ENCODE data around the gene ULBP1.
"Not testable (repeated sequence)": the region's sequence is repeated elsewhere in the genome, so short reads cannot be mapped to it uniquely, and the experiment has no call there.

Gene ULBP1, protein sequence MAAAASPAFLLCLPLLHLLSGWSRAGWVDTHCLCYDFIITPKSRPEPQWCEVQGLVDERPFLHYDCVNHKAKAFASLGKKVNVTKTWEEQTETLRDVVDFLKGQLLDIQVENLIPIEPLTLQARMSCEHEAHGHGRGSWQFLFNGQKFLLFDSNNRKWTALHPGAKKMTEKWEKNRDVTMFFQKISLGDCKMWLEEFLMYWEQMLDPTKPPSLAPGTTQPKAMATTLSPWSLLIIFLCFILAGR

DNA sequence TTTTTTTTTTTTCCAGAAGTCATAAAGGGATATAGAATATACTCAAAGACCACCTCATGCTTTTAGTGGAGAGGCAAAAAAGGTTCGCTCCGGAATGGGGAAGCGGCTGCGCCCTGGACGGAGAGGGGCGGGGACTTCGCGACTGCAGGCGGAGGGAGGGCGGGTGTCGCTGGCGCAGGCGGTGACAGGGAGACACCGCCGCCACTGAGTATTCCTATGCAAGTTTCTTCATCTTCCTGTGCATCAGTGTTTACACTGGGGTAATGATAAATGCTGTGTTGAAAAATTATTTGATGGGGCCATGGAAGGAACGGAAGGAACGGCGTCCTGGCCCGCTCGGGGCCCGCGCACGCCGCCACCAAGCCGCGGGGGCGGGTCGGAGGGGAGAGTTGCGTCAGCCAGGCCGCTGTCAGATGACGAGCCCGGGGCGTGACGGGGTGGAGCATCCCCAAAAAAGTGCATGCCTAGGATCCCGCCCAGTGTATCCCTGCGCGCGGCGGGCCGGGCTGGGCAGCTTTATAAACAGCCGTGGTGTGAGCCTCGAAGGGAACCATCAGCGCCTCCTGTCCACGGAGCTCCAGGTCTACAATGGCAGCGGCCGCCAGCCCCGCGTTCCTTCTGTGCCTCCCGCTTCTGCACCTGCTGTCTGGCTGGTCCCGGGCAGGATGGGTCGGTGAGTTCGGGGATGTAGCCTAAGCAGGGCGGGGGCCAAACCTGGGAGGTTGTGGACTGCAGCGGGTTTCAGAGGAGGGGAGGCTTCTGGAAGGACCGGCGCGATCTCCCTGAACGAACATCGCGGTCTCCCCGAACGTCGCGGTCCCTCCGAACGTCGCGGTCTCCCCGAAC lies at the start of gene ULBP1:
Gene ULBP1 (plus strand): TSS at position 482 of the 846 bp plus-strand sequence. CDS start 107 bp downstream, at position 589.
- peak; percentile 55 for DNase-seq (ENCODE audit: low read depth)

DNA sequence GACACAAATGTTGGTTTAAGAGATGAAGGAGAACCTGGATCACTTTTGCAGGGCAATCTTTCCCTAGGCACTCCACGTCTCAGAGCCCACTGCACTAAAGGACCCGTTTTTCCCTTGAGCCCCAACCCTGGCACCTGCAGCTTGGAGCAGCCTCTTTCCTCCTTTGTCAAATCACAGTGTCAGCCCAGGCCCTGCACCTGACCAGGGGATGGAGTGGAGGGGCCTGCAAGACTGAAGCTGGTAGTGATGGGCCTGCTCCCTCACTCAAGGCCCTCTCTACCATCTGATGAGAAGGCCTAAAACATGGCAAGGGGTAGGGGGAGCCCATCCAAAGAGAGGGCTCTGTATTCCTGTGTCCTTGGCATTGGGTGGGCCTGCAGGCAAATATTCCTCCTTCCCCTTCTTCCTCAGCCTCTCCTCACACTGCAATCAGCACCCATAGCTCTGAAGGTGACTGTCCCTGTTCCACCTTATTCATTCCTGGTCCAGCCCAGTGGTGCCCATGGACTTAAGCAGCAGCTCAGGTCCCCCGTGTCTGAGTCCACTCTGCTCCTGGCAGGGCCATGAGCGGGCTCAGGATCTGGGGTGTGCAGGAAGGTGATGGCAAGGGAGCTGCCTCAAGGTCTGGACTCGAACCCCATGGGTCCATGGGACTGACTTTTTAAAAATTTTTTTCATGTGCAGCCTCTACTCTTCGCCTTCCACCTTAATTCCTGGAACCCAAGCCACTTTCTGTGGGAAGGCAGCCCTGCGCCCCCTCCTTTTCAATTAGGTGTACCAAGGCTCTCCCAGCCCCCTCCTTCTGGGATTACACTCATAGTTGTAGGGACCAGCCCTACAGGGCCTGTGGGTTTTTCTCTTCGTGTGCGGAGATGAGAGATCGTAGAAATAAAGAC lies 47.5 kb upstream of the ULBP1 start:
- DNase-seq (ENCODE audit: low read depth), result no peak

DNA sequence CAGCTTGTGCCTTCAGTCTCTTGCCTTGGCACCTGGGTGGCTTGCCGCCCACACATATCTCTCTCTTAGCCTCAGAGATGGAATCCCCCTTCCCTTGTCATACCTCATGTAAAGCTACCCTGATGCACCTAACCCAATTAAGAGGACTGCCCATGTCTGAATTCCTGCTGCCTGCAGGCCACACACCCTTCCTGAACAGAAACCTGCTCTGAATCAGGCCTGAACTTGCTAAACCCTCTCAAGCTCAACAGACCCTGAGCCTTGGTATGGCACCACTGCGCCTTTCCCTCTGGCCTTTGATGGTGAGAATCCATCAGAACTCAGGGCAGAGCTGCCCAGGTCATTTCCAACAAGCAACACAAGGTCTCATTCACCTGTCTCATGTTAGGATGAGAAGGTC lies 46.1 kb upstream of the ULBP1 start:
- DNase-seq (ENCODE audit: low read depth), result no peak

DNA sequence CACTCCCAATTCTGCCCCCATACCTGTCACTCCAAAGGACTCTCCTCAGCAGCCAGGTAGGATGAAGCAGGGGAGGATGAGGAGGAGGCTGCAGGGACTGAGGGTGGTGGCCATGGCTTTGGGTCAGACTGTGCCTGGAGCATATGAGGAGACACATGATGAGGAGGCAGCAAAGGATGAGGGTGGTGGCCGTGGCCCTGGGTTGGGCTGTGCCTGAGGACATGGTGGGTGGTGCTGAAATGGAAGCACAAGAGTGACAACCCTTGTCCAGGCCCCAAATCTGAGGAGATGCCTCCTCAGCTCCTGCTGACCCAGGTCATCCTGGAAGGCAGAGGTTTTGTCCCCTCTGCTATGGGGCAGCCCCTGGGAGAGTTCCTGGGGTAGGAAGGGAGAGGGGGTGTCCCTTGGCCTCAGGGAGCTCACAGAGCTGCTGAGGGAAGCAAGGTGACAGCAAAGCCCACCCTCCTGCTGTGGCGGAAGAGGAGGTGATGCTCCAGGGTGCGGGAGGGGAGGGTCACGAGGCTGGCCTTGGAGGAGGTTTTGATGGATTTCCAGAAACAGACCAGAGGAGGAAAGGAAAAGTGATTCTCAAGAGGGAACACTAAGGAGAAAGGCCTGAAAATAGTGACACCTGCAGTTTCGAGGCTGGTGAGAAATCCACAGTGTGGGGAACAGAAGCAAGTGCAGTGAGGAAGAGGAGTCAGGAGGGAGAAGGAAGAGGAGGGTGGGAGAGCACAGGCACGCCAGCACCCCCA lies 45.4 kb upstream of the ULBP1 start:
- DNase-seq (ENCODE audit: low read depth), result no peak

DNA sequence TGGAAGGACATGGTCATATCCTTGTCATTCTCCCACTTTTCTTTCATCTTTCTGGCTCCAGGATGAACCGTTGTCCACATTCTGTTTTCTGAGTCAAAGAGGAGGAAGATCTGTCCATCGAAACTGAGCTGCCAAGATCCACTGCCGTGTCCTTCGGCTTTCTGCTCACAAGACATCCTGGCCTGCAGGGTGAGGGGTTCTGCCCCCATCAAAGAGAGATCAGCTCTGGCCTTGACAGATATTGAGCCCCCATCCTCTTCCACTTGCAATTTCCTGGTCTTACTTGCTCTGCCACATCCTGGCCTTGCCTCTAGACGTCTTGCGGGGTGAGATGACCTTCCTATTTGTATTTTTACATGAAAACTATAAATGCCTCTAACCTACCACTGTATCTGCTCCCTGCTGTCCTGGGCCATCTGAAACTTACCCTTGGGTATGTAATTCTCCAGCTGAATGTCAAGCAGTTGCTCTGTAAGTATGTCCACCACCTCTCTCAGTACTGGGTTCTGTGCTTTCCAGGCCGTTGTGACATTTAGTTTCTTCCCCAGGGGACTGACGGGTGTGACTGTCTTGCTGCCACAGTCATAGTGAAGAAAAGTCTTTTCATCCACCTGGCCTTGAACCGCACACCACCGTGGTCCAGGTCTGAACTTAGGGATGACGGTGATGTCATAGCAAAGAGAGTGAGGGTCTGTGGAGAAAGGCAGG lies 44.5 kb upstream of the ULBP1 start:
- not testable (repeated sequence) for DNase-seq (ENCODE audit: low read depth)

DNA sequence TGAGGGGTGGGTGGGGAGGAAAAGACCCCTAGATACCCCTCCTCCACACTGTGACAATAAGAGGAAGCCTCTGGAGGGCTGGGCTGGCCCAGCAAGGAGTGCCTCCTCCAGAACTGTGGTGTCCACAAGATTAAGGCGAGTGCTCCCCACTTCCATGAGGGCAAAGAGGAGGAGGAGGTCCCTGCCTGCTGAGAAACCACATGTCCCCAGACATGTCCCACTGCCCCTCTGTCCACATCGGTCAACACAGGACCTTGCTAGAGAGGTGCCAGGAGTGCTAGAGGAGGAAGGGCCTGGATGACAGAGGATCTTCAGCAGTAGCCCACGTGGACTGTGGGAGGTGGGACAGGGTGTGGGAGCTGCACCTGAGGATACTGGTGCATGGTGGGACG lies 43.9 kb upstream of the ULBP1 start:
- DNase-seq (ENCODE audit: low read depth), result no peak

DNA sequence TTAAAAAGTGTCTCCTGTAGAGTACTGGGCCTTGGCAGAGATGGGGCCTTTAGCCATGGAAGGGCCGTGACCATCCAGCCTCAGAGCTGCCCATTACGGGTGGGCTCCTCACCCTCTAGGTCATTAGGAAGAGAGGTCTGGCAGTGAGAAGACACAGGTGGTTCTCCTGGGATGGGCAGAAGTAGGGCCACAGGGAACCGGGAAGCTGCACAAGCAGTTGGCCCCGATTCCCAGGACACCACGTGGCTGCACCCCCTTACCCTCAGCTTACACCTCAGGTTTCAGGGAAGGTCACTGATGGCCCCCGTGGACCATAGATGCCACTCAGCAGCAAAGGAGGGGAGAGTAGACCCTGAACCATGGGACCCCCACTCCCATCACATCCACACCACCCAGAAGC lies 42.4 kb upstream of the ULBP1 start:
- no peak for DNase-seq (ENCODE audit: low read depth)

DNA sequence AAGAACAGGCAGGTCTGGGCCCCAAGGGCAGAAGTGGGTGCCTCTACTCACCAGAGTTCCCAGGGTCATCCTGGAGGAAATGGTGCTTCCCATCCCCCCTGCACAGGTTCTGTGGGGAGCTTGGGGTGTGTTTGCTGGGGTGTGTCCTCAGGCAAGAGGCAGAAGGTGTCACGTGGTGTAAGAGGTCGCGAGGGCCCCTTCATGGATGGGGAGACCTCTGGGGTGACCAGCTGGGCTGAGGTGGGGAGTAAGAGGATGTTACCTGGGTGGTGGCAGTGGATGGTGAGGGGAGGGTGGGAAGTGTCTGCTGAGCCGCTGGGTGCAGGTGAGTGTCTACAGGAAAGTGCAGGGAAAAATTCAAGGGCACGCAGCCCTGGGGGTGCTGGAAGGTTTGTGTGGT lies 41.7 kb upstream of the ULBP1 start:
- not testable (repeated sequence) for DNase-seq (ENCODE audit: low read depth)

DNA sequence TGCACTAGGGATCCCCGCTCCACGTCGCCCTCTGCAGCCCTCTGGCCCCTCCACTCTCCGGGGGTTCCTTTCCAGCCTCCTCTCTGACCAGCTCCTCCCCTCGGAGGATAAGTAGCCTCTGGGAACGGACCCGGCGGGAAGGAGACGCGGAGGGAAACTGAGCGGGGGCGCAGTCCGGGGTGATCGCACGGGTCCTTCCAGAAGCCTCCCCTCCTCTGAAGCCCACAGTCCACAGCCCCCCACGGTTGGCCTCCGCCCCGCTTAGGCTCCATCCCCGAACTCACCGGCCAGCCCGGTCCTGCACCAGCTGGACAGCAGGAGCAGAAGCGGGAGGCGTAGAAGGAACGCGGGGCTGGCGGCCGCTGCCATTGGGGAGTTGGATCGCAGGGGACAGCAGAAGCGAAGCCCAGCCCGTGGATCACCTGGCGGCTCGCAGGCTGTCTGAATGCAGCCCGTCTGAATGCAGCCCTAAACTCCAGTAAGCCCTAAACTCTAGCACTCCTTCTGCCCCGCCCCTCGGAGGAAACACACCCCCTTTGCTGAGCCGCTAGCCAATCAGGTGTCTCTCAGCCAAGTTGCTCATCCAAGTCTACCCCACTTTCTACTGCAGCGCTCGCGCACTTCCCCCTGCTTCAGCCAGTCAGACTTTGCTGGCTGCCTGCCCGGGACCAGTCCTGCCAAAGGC lies 41.0 kb upstream of the ULBP1 start, which contains the start of gene RAET1G:
Gene RAET1G (minus strand): TSS at position 480 of the 685 bp plus-strand sequence. CDS start 111 bp downstream, at position 369.
- peak; percentile 68 for DNase-seq (ENCODE audit: low read depth)

DNA sequence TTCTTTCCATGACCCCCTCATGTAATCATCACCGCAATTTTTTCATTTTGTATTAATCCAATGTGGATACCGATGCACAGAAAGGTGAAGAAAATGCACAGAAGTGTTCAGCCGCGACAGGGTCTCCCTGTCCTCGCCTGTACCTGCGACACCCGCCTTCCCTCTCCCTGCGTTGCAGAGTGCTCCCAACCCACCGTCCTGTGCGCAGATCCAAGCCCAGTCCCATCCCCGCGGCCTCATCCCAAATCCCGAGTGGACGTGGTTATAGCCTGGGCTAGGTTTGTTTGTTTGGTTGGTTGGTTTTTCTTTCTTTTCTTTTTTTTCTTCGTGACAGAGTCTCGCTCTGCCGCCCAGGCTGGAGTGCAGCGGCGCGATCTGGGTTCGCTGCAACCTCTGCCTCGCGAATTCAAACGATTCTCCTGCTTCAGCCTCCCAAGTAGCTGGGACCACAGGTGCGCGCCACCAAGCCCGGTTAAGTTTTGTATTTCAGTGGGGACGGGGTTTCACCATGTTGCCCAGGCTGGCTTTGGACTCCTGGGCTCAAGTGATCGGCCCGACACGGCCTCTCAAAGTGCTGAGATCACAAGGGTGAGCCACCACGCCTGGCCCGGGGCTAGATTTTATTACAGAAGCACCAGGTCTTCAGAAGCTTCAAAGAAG lies 40.3 kb upstream of the ULBP1 start:
- no peak for DNase-seq (ENCODE audit: low read depth)

DNA sequence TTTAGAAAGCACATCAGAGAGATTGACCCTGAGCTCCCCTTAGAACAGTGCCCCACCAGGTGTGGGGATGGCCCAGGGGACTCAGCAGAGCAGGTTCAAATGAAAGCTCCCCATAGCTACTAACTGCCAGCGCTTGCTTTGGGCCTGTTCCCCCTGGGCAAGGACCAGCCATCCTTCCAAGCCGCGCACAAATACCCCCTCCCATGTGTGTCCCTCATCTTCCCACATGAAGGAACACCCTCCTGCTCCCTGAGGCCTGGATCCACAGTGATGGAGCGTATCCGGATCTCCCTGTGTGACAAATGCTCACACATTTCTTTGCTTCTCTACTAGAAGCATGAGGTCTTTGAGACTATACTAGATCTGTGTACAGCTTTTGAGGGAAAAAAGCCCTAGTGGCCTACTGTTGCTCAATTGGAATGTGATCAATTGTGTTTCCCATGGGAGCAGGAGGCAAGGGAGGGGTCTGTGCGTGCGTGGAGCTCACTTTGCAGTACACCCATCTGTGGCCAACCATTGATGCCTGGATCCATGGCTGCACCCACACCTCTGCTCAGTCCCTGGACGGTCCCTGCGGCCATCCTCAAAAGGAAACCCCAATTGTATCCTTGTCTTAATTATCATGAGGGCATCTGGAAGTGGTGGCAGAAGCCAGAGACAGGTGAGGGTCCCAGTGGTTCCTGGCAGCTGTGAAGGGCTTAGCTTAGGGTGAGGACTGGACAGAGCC lies 39.4 kb upstream of the ULBP1 start:
- DNase-seq (ENCODE audit: low read depth), result no peak

DNA sequence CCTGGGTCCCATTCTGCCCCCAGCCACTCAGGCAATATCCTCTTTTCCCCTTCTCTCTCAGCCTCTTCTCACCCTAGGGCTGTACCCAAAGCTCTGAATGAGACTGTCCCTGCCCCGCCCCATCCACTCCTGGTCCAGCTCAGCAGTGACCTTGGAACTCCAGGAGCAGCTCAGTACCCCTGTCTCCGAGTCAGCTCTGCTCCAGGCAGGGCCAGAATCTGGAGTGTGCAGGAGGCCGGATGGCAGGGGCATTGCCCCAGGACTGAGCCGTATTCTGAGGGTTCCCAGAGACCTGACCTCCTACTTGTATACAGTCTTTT lies 38.9 kb upstream of the ULBP1 start:
- DNase-seq (ENCODE audit: low read depth), result no peak

DNA sequence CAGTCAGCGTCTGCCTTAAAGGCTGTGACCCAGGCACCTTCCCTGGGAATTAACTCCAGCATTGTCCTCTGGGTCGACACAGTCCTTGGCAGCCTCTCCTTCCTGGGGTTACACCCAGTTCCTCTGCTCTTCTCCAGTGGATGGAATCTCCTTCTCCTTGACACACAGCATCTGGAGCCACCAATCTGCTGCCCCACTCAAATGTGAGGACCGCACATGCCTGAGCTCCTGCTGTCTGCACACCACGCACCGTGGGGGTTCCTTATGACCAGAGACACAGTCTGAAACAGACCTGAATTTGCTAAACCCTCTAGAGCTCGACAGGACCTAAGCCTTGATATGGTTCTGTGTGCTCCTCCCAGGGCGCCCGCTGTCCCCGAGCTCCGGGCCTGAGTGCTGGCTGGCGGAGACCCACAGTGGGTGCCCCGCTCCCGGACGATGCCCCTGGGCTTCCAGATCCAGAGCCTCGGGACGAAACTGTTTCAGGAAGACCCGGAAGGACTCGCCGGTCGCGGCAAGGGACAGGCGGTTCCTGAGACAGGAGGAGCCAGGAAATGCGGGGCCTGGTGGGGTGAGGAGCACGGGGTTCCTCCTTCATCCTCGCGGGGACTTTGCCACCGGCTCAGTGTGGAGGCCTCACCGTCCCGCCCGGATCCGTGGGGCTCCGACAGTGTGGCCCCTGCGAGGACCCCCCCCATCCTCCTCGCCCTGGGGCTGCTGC lies 38.3 kb upstream of the ULBP1 start:
- no peak for DNase-seq (ENCODE audit: low read depth)

DNA sequence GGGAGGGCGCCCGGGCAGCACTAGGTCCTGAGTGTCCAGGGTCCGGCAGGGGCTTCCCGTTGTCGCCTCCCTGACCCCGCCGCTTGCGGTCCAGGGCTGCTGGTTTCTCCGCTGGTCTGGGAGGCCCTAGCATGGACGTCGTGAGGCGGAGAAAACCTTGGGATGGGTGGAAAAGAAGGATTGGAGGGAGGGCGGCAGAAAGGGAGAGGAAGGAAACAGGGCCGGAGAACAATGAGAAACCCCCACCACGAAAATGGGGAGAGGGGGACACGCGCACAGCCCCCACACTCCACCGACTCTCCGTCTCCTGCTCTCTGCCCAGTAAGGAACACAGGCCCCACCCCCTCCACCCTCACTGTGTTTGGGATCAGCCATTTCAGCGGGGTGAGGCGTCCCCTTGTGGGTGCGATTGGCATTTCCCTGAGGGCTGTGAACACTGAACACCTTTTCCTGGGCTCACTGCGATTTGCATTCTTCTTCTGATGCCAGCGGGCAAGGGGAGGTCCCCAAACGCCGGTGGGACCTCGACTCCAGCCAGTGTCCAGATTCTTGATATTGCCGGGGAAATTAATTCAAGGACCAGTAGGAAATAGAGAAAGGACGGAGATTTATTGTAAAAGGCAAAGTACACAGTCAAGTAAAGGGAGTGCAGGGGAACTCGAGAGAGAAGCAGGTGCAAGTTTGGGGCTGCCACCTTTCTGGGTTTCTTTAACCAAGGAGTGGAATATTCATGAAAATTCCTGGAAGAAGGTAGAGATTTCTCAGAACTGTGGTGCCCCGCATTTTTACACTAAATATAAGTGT lies 37.6 kb upstream of the ULBP1 start:
- peak; percentile 60 for DNase-seq (ENCODE audit: low read depth)

DNA sequence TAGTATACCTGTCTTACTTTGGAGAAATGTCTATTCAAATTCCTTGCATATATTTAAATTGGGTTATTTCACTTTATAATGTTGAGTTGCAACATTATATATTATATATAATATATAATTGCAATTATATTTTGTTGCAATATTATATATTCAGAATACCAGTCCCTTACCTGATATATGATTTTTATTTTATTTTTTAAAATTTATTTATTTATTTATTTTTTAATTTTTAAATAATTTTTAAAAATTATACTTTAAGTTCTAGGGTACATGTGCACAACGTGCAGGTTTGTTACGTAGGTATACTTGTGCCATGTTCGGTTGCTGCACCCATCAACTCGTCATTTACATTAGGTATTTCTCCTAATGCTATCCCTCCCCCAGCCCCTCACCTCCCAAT lies 36.7 kb upstream of the ULBP1 start:
- not testable (repeated sequence) for DNase-seq (ENCODE audit: low read depth)

DNA sequence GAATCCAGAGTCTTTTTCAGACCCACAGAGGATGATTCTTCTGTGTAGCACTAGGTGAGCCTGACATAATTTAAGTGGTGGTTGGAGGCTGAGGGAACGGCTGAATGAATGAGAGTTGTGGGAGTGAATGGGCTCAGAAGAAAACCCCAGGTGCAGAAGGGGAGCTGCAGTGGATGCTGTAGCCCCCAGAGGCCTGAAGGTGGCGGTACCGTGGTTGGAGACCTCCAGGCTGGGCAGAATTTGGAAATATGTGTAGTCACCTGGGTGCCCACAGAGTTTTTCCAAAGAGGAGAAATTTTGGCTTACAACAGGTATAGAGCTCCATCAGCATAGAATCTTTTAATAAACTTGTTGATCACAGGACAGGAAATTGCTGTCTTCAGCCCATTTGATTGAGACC lies 34.3 kb upstream of the ULBP1 start:
- DNase-seq (ENCODE audit: low read depth), result no peak

DNA sequence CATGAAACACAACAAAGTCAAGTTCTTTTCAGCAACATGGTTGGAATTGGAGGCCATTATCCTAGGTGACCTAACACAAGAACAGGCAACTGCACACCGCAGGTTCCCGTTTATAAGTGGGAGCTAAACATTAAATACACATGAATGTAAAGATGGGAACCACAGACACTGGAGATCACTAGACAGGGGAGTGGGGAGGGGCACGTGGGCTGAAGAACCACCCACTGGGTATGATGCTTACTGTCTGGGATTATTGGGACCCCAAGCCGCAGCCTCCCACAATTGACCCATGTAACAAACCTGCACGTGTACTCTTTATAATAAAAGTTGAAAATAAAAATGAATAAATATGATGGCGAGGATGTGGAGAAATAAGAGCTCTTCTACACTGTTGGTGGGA lies 32.2 kb upstream of the ULBP1 start:
- DNase-seq (ENCODE audit: low read depth), result no peak

DNA sequence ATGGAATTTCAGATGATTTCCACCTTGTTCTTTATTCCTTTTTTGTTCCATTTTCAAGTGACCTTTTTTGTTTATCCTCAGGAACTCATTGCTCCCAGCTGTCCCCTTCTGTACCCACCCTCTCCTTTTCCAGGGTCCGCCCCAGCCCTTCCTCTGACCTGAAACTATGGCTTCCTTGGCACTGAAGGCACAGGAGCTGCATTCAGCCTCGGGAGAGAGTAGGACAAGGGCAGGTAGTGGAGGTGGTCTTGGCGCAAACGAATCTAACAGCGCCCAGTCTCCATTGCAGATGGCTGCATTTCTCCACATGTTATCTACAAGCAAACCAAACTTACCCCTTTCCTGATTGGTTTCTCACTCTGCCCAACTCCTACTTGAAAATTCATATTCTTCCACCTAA lies 30.7 kb upstream of the ULBP1 start:
- no peak for DNase-seq (ENCODE audit: low read depth)
